HepG2 (cell line): Measurements from ENCODE around the gene PRIMPOL. TPM values are rescaled to one million over a fixed set of nuclear protein-coding genes. Genes with fewer than 3 reads are reported as not detected.

ENCODE experiments used
- BRCA1 ChIP-seq: sonication (generic); formaldehyde crosslinking; IDR thresholded peaks from 2 replicates; pipeline ENCODE4 v1.4.0; 2020; ENCODE audit warnings: missing genetic modification reagents
- CHD4 ChIP-seq: fragments of 200-600 bp; sonication (generic); IDR thresholded peaks from 2 replicates; pipeline ENCODE4 v1.7.0; 2017; ENCODE audit warnings: mild to moderate bottlenecking, low read length, borderline replicate concordance
- ERF ChIP-seq: IDR thresholded peaks from 2 replicates; pipeline ENCODE4 v1.6.1; 2018; ENCODE audit warnings: missing biosample characterization, missing genetic modification reagents
- FUBP1 ChIP-seq: sonication (generic); formaldehyde crosslinking; IDR thresholded peaks from 2 replicates; pipeline ENCODE4 v1.5.1; 2020; ENCODE audit warnings: missing genetic modification reagents, mild to moderate bottlenecking, borderline replicate concordance
- GPN1 ChIP-seq: sonication (generic); formaldehyde crosslinking; IDR thresholded peaks from 2 replicates; pipeline ENCODE4 v1.5.1; 2020; ENCODE audit warnings: missing genetic modification reagents, borderline replicate concordance
- HNF4A ChIP-seq: sonication (generic); formaldehyde crosslinking; IDR thresholded peaks from 2 replicates; pipeline ENCODE4 v1.4.0; 2020; ENCODE audit warnings: missing genetic modification reagents
- HNRNPH1 ChIP-seq: fragments of 200-400 bp; formaldehyde crosslinking; optimal IDR thresholded peaks from 2 replicates; pipeline ENCODE3; 2017; ENCODE audit warnings: mild to moderate bottlenecking, low read depth, low read length
- HNRNPUL1 ChIP-seq: fragments of 200-400 bp; formaldehyde crosslinking; IDR thresholded peaks from 2 replicates; pipeline ENCODE4 v1.6.1; 2017; ENCODE audit warnings: low read depth, mild to moderate bottlenecking, low read length, moderate library complexity
- MAZ ChIP-seq, 2 experiments: sonication (generic) in 1 of 2; formaldehyde crosslinking in 1 of 2; IDR thresholded peaks; 2 replicates each; pipeline versions ENCODE4 v1.5.0 to v1.6.1; 2012 to 2020; ENCODE audit warnings: low read depth in 2 of 2, mild to moderate bottlenecking in 2 of 2, borderline replicate concordance in 1 of 2, improper control_type of control experiment in 1 of 2, low read length in 1 of 2, missing genetic modification reagents in 1 of 2, moderate library complexity in 1 of 2
- MEIS2 ChIP-seq: sonication (generic); formaldehyde crosslinking; IDR thresholded peaks from 2 replicates; pipeline ENCODE4 v1.9.0; 2021; ENCODE audit warnings: mild to moderate bottlenecking, missing genetic modification reagents
- MTA3 ChIP-seq: sonication (generic); formaldehyde crosslinking; IDR thresholded peaks from 2 replicates; pipeline ENCODE4 v1.4.0; 2020; ENCODE audit warnings: missing genetic modification reagents
- NR2F1 ChIP-seq, 2 experiments: fragments of 450-650 bp in 1 of 2; formaldehyde crosslinking in 1 of 2; IDR thresholded peaks; 2 replicates each; pipeline versions ENCODE4 v1.5.0 to v1.6.1; 2016 to 2020; ENCODE audit warnings: mild to moderate bottlenecking in 1 of 2, missing compliant biosample characterization in 1 of 2, missing genetic modification reagents in 1 of 2, moderate library complexity in 1 of 2
- SIX4 ChIP-seq: sonication (generic); formaldehyde crosslinking; IDR thresholded peaks from 2 replicates; pipeline ENCODE4 v1.4.0; 2020; ENCODE audit warnings: missing genetic modification reagents
- SKI ChIP-seq: fragments of 450-650 bp; IDR thresholded peaks from one replicate; pipeline ENCODE4 v1.6.1; 2018; ENCODE audit warnings: mild to moderate bottlenecking; ENCODE audit not compliant: partially characterized antibody
- SP4 ChIP-seq: sonication (generic); formaldehyde crosslinking; IDR thresholded peaks from 2 replicates; pipeline ENCODE4 v1.8.1; 2023; ENCODE audit warnings: mild to moderate bottlenecking, missing genetic modification reagents
- SRY ChIP-seq: sonication (generic); formaldehyde crosslinking; IDR thresholded peaks from 2 replicates; pipeline ENCODE4 v1.8.0; 2022; ENCODE audit warnings: mild to moderate bottlenecking, missing genetic modification reagents
- STAT6 ChIP-seq: sonication (generic); formaldehyde crosslinking; IDR thresholded peaks from 2 replicates; pipeline ENCODE4 v1.4.0; 2020; ENCODE audit warnings: missing genetic modification reagents, mild to moderate bottlenecking, borderline replicate concordance
- TEAD3 ChIP-seq: optimal IDR thresholded peaks from 2 replicates; pipeline ENCODE3; 2016; ENCODE audit warnings: borderline replicate concordance
- TOPORS ChIP-seq: sonication (generic); formaldehyde crosslinking; IDR thresholded peaks from 2 replicates; pipeline ENCODE4 v1.8.0; 2023; ENCODE audit warnings: mild to moderate bottlenecking, missing genetic modification reagents
- ZIK1 ChIP-seq: sonication (generic); formaldehyde crosslinking; IDR thresholded peaks from 2 replicates; pipeline ENCODE4 v1.5.0; 2020; ENCODE audit warnings: mild to moderate bottlenecking, low read depth, missing genetic modification reagents, borderline replicate concordance
- ZNF296 ChIP-seq: sonication (generic); formaldehyde crosslinking; conservative IDR thresholded peaks from 2 replicates; pipeline ENCODE4 v1.5.0; 2020; ENCODE audit warnings: mild to moderate bottlenecking, missing genetic modification reagents
- ZNF546 ChIP-seq: sonication (generic); formaldehyde crosslinking; conservative IDR thresholded peaks from 2 replicates; pipeline ENCODE4 v1.8.1; 2023; ENCODE audit warnings: mild to moderate bottlenecking, missing genetic modification reagents
- ZNF607 ChIP-seq: sonication (generic); formaldehyde crosslinking; IDR thresholded peaks from 2 replicates; pipeline ENCODE4 v1.5.1; 2020; ENCODE audit warnings: missing genetic modification reagents, mild to moderate bottlenecking, borderline replicate concordance
- ZNF841 ChIP-seq: sonication (generic); formaldehyde crosslinking; IDR thresholded peaks from 2 replicates; pipeline ENCODE4 v1.8.1; 2023; ENCODE audit warnings: missing genetic modification reagents, borderline replicate concordance
- ZNF878 ChIP-seq: sonication (generic); formaldehyde crosslinking; IDR thresholded peaks from 2 replicates; pipeline ENCODE4 v1.8.1; 2023; ENCODE audit warnings: mild to moderate bottlenecking, missing genetic modification reagents, moderate library complexity
- polyA plus RNA-seq, 8 experiments: library from polyadenylated mRNA; depleted of rRNA in 3 of 8; stranded (reverse) in 7 of 8; unstranded in 1 of 8; fragments of >200 nt; fragmentation: Illumina TruSeq in 4 of 8; extraction: Trizol in 4 of 8; gene quantifications; 2 replicates each; pipeline versions ENCODE4 v1.2.1 to v1.2.3, GENCODE V29; 2011 to 2016; ENCODE audit warnings: low read depth in 4 of 8, missing spikeins in 1 of 8, mixed read lengths in 1 of 8; ENCODE audit not compliant: insufficient read depth in 1 of 8
- total RNA-seq, 5 experiments: library from RNA; depleted of rRNA; stranded (reverse); fragments of >200 nt; fragmentation: Illumina TruSeq; extraction: Trizol; gene quantifications; 2 replicates each; pipeline ENCODE4 v1.2.3, GENCODE V29; 2016; ENCODE audit warnings: low read depth in 1 of 5

PRIMPOL gene
- total and polyA plus RNA-seq, 2 of the 13 experiments (the other 11 are each of a cell fraction or from before 2014, with no cell fraction given), result 7.3 to 11.0 TPM

DNA sequence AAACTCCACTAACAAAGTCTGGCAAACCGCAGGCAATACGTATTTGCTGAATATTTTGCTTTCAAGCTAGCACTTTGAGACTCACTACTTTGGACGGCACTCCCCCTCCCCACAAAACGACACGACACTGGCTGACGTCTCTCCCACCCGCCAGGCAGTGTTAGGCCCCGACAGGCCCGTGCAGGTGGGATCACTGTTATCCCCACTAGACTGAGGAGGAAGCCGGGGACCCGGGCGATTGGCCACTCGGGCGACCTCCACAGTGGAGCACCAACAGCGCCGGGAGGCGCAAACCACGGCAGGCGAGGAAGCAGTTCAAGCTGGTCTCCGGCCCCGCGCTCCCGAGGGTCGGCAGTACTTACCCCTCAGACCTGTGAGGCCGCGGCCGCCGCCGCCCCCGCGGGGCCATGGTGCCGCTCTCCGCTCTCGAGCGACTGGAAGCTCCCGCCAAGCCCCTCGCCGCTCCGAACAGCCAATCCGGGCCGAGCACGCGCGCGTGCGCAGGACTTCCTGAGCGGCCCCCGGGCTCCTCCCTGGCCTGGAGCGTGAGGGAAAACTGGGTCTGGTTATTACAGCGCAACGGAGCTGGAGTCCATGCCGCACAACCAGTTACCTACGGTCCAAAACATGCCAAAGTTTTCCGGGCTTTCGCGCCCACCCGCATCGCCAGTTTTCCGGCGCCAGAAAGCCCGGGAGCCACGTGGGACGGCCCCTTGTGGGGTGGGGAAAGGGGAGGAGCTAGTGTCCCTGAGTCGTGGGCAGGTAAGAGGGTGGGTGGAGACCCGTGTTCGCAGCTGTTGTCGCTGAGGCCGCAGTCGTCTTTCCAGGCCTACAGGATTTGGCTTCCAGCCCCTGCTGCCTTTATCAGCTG, 84.4 kb downstream of the PRIMPOL start, which contains the start of gene CENPU (continued):
- TF ChIP-seq BRCA1 (CRISPR knock-in tag) (peak; percentile 93), ZNF546 (0 out of 2 replicates have a peak, but pooled peaks have one; percentile 29), SP4 (peak; percentile 97), SKI (peak; percentile 64), HNRNPUL1 (peak; percentile 84), MTA3 (CRISPR knock-in tag) (no peak), TEAD3 (peak; percentile 98), ZNF841 (CRISPR knock-in tag) (0 out of 2 replicates have a peak, but pooled peaks have one; percentile 35), ZIK1 (CRISPR knock-in tag) (peak; percentile 86), HNF4A (CRISPR knock-in tag) (peak; percentile 13; the same call in 1 of the 2 replicates), SRY (CRISPR knock-in tag) (peak; percentile 90; the same call in 1 of the 2 replicates), TOPORS (CRISPR knock-in tag) (no peak), ZNF607 (CRISPR knock-in tag) (peak; percentile 90), GPN1 (CRISPR knock-in tag) (no peak), ZNF878 (CRISPR knock-in tag) (peak; percentile 98), ZNF296 (no peak), MEIS2 (CRISPR knock-in tag) (peak; percentile 97), CHD4 (no peak), NR2F1 (CRISPR knock-in tag; IDR thresholded peaks at IDR 0.05) (no peak), STAT6 (CRISPR knock-in tag) (0 out of 2 replicates have a peak, but pooled peaks have one; percentile 89), HNRNPH1 (no peak), ERF (peak; percentile 99), SIX4 (peak; percentile 77; the same call in 1 of the 2 replicates), FUBP1 (CRISPR knock-in tag) (0 out of 2 replicates have a peak, but pooled peaks have one; percentile 67), MAZ (IDR thresholded peaks at IDR 0.05; ENCODE audit: borderline replicate concordance, low read depth, low read length) (peak; percentile 98), MAZ (CRISPR knock-in tag; IDR thresholded peaks at IDR 0.05; ENCODE audit: low read depth) (peak; percentile 97)
